Endothelial cell of umbilical vein (primary cell): ENCODE results near the gene TEX48. TPM values are rescaled to one million over a fixed set of nuclear protein-coding genes. Genes with fewer than 3 reads are reported as not detected.

Experiments
- BruUV-seq: library from RNA; stranded (reverse); fragments of 400-500 nt; replicated peaks from 2 replicates; lab custom pipeline; 2021; lab: Mats Ljungman, UMichigan
- CTCF ChIA-PET: fragments of 300-600, 350-600 bp; sonication (Branson Sonifier 250); formaldehyde crosslinking; loops from one replicate; lab custom pipeline; 2021; ENCODE audit warnings: antibody characterized with exemption, inconsistent platforms; lab: Charles Lee
- POLR2A ChIA-PET: fragments of 300-600, 350-600 bp; sonication (Branson Sonifier 250); formaldehyde crosslinking; loops from one replicate; lab custom pipeline; 2021; ENCODE audit warnings: antibody characterized with exemption, inconsistent platforms; lab: Charles Lee
- DNase-seq: peaks from one replicate; pipeline ENCODE4 v3.0.0-alpha.2; 2011; ENCODE audit warnings: low read depth, low spot score
- FAIRE-seq: peaks from 2 replicates; lab custom pipeline; 2011; peaks lifted over from hg19 to GRCh38; lab: Jason Lieb, UNC
- H2AFZ ChIP-seq: 2 replicates; pipeline ENCODE4 v1.6.0; 2012; ENCODE audit warnings: low read depth, low read length, control low read depth, inconsistent platforms
- H3K27ac ChIP-seq: 2 replicates; pipeline ENCODE4 v1.5.1; 2011; ENCODE audit warnings: low read depth, mild to moderate bottlenecking, control low read depth, low read length, moderate library complexity; ENCODE audit not compliant: insufficient read depth
- H3K27me3 ChIP-seq, 2 experiments: 2 replicates each; pipeline versions ENCODE4 v1.6.0 to v1.6.1; 2011; ENCODE audit warnings: low read length in 2 of 2, mixed read lengths in 1 of 2; ENCODE audit not compliant: control insufficient read depth in 2 of 2, insufficient read depth in 2 of 2
- H3K36me3 ChIP-seq, 2 experiments: 2 replicates in 1 of 2; 3 replicates in 1 of 2; pipeline ENCODE4 v1.5.1; 2011; ENCODE audit warnings: low read length in 2 of 2, mild to moderate bottlenecking in 1 of 2, moderate library complexity in 1 of 2; ENCODE audit not compliant: control insufficient read depth in 2 of 2, insufficient read depth in 2 of 2; ENCODE audit errors: extremely low read depth in 1 of 2
- H3K4me1 ChIP-seq: 3 replicates; pipeline ENCODE4 v1.5.1; 2011; ENCODE audit warnings: mild to moderate bottlenecking, low read length; ENCODE audit not compliant: control insufficient read depth, insufficient read depth; ENCODE audit errors: extremely low read depth
- H3K4me2 ChIP-seq: 2 replicates; pipeline ENCODE4 v1.6.1; 2011; ENCODE audit warnings: low read length, control low read depth, mixed read lengths; ENCODE audit not compliant: insufficient read depth
- H3K4me3 ChIP-seq, 3 experiments: fragments of 200-600 bp in 1 of 3; sonication (generic), shearing (Covaris generic) in 1 of 3; replicated peaks in 1 of 3; 2 replicates each; pipeline ENCODE4 v1.5.1; 2011 to 2016; ENCODE audit warnings: control low read depth in 3 of 3, low read length in 3 of 3, mild to moderate bottlenecking in 2 of 3, inconsistent platforms in 1 of 3, low read depth in 1 of 3, moderate library complexity in 1 of 3; ENCODE audit not compliant: insufficient read depth in 1 of 3
- H3K79me2 ChIP-seq: 2 replicates; pipeline ENCODE4 v1.6.0; 2012; ENCODE audit warnings: low read length, inconsistent platforms; ENCODE audit not compliant: control insufficient read depth, insufficient read depth
- H3K9ac ChIP-seq: replicated peaks from 2 replicates; pipeline ENCODE3; 2011; ENCODE audit warnings: low read length, control low read depth; ENCODE audit not compliant: insufficient read depth; ENCODE audit errors: extremely low read depth
- H3K9me1 ChIP-seq: replicated peaks from 3 replicates; pipeline ENCODE4 v1.6.0; 2011; ENCODE audit warnings: mild to moderate bottlenecking, low read length; ENCODE audit not compliant: control insufficient read depth, insufficient read depth; ENCODE audit errors: extremely low read depth
- H3K9me3 ChIP-seq: replicated peaks from 2 replicates; pipeline ENCODE4 v1.5.1; 2012; ENCODE audit warnings: low read length, inconsistent platforms; ENCODE audit not compliant: control insufficient read depth, insufficient read depth
- H4K20me1 ChIP-seq: replicated peaks from 2 replicates; pipeline ENCODE3; 2011; ENCODE audit warnings: mild to moderate bottlenecking, low read length; ENCODE audit not compliant: control insufficient read depth, insufficient read depth; ENCODE audit errors: extremely low read depth
- EZH2 ChIP-seq: IDR thresholded peaks from 2 replicates; pipeline ENCODE4 v1.6.1; 2012; ENCODE audit warnings: borderline replicate concordance, low read depth, mild to moderate bottlenecking, moderate library complexity, low read length, inconsistent platforms; ENCODE audit not compliant: severe bottlenecking
- FOS ChIP-seq: IDR thresholded peaks from 2 replicates; pipeline ENCODE4 v1.6.1; 2011; ENCODE audit warnings: mild to moderate bottlenecking, low read length, moderate library complexity, borderline replicate concordance; ENCODE audit not compliant: insufficient read depth
- GATA2 ChIP-seq: IDR thresholded peaks from 2 replicates; pipeline ENCODE4 v1.7.0; 2011; ENCODE audit warnings: low read depth, mild to moderate bottlenecking, moderate library complexity, mixed read lengths, low read length; ENCODE audit not compliant: insufficient read length, insufficient read depth
- JUN ChIP-seq: IDR thresholded peaks from 2 replicates; pipeline ENCODE4 v1.6.1; 2011; ENCODE audit warnings: borderline replicate concordance, low read depth; ENCODE audit not compliant: insufficient read length, insufficient read depth
- MAX ChIP-seq: IDR thresholded peaks from 2 replicates; pipeline ENCODE4 v1.6.1; 2011; ENCODE audit not compliant: insufficient read depth, insufficient read length
- MYC ChIP-seq: IDR thresholded peaks from one replicate; pipeline ENCODE4 v1.6.1; 2011; ENCODE audit warnings: mild to moderate bottlenecking, low read depth, low read length
- POLR2A ChIP-seq: IDR thresholded peaks from 2 replicates; pipeline ENCODE4 v1.6.1; 2012; ENCODE audit warnings: low read depth, mild to moderate bottlenecking, control low read depth, low read length
- POLR2AphosphoS5 ChIP-seq: IDR thresholded peaks from 2 replicates; pipeline ENCODE4 v1.6.1; 2012; ENCODE audit warnings: low read depth, mild to moderate bottlenecking, control low read depth, low read length, moderate library complexity; ENCODE audit not compliant: insufficient read depth
- dilution Hi-C: fragments of 300-500 bp; cut with MboI; formaldehyde crosslinking; loops from one replicate; pipeline ENCODE4 v1.15.0; 2019; ENCODE audit warnings: low sequenced_read_pairs; ENCODE audit not compliant: extremely low pct_ligation_motif_present
- intact Hi-C: fragments of 100-400 bp; cut with micrococcal nuclease; formaldehyde crosslinking; loops from one replicate; pipeline ENCODE4 v1.10.0; 2022
- polyA plus RNA-seq, 4 experiments: library from polyadenylated mRNA; depleted of rRNA in 3 of 4; stranded (reverse) in 3 of 4; unstranded in 1 of 4; fragments of >200 nt; gene quantifications; 2 replicates each; pipeline versions ENCODE4 v1.2.1 to v1.2.3, GENCODE V29; 2011 to 2012; ENCODE audit warnings: missing spikeins in 1 of 4
- total RNA-seq: library from RNA; stranded (reverse); gene quantifications from 2 replicates; pipeline ENCODE4 v1.2.3, GENCODE V29; 2021
- TF ChIP-seq, protein P1 (sequence below), 2 donors: IDR thresholded peaks; 1 replicate in 1 of 2; 2 replicates in 1 of 2; pipeline ENCODE4 v1.5.1; 2011; ENCODE audit warnings: low read length in 2 of 2, mild to moderate bottlenecking in 2 of 2, moderate library complexity in 2 of 2, control low read depth in 1 of 2, inconsistent platforms in 1 of 2, low read depth in 1 of 2; ENCODE audit not compliant: insufficient read depth in 1 of 2; ENCODE audit errors: extremely low read depth in 1 of 2

Gene TEX48
- total and polyA plus RNA-seq, 2 donors (not counting 3 experiments of a cell fraction or from before 2014, with no cell fraction given): not detected

DNA sequence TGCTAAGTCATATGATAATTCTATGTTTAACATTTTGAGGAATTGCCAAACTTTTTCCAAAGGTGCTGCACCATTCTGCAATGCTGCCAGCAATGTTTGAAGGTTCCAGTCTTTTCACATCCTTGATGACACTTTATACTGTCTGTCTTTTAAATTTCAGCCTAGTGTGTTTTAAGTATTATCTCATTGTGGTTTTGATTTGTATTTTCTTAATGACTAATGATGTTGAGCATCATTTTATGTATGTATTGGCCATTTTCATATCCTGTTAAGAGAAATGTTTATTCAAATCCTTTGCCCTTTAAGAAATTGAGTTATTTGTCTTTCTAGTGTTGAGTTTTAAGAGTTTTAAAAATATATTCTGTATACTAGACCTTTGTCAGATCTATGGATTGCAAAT lies 5.0 kb upstream of the TEX48 start:
- POLR2A ChIA-PET: no interaction called here
- DNase-seq: no peak
- H3K27me3 ChIP-seq: no peaks in the 10 kb centered on the region

GRCh38 chr9:114685951-114686350 lies 4.0 kb upstream of the TEX48 start:
- Histone ChIP-seq H3K36me3 (no peaks in the 10 kb centered on the region), H3K27me3 (no peaks in the 10 kb centered on the region), H3K4me2 (no peak overlapping the region), H3K4me3 (no peak overlapping the region), H3K9me3 (no peaks in the 10 kb centered on the region), H4K20me1 (no peaks in the 10 kb centered on the region), H3K79me2 (no peaks in the 10 kb centered on the region), H3K9me1 (no peaks in the 10 kb centered on the region), H3K9ac (no peak overlapping the region), H3K4me1 (peaks cover 6% of the 10 kb centered on the region), H3K27ac (no peak overlapping the region), H2AFZ (no peak overlapping the region)
- POLR2A ChIA-PET: no interaction called here
- intact Hi-C loops: loop anchor here (2.0 kb wide), 1 partner anchor 47 kb away; no protein-coding TSS in a partner anchor
- dilution Hi-C loops: no loop called here
- CTCF ChIA-PET: interaction anchor here (1.1 to 2.0 kb wide), 2 partner anchors 9 to 221 kb away, joined by 3 to 9 read pairs; no protein-coding TSS in a partner anchor
- TF ChIP-seq EZH2 (no peak), POLR2A (no peak), MYC (no peak), FOS (no peak), GATA2 (no peak), MAX (no peak), POLR2AphosphoS5 (no peak), JUN (no peak)
- TF ChIP-seq, protein P1, sequence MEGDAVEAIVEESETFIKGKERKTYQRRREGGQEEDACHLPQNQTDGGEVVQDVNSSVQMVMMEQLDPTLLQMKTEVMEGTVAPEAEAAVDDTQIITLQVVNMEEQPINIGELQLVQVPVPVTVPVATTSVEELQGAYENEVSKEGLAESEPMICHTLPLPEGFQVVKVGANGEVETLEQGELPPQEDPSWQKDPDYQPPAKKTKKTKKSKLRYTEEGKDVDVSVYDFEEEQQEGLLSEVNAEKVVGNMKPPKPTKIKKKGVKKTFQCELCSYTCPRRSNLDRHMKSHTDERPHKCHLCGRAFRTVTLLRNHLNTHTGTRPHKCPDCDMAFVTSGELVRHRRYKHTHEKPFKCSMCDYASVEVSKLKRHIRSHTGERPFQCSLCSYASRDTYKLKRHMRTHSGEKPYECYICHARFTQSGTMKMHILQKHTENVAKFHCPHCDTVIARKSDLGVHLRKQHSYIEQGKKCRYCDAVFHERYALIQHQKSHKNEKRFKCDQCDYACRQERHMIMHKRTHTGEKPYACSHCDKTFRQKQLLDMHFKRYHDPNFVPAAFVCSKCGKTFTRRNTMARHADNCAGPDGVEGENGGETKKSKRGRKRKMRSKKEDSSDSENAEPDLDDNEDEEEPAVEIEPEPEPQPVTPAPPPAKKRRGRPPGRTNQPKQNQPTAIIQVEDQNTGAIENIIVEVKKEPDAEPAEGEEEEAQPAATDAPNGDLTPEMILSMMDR (IDR thresholded peaks at IDR 0.05; ENCODE audit: extremely low read depth in 1 of 2, insufficient read depth in 1 of 2, low read depth in 1 of 2, low read length in 2 of 2): no peak
- FAIRE-seq: no peak
- no TSS peak for BruUV-seq
- no peak for DNase-seq

More for the DNA sequence above, 5.0 kb upstream of the TEX48 start:
- H3K4me1 ChIP-seq: peaks cover 12% of the 10 kb centered on the region
- CTCF ChIA-PET: no interaction called here
- H3K9ac ChIP-seq: no peak overlapping the region
- no peaks in the 10 kb centered on the region for H3K79me2 ChIP-seq
- H3K9me1 ChIP-seq: no peaks in the 10 kb centered on the region
- no peak overlapping the region for H3K27ac ChIP-seq
- dilution Hi-C loops: no loop called here
- no peaks in the 10 kb centered on the region for H3K36me3 ChIP-seq
- no peak overlapping the region for H3K4me2 ChIP-seq
- H3K4me3 ChIP-seq: no peak overlapping the region
- H3K9me3 ChIP-seq: no peaks in the 10 kb centered on the region
- no TSS peak for BruUV-seq
- intact Hi-C loops: loop anchor here (2.0 kb wide), 1 partner anchor 46 kb away; no protein-coding TSS in a partner anchor
- TF ChIP-seq JUN: peak; percentile 3
- TF ChIP-seq FOS: peak; percentile 58
- no peak for TF ChIP-seq MAX
- H4K20me1 ChIP-seq: no peaks in the 10 kb centered on the region
- FAIRE-seq: no peak
- no peak overlapping the region for H2AFZ ChIP-seq
